HG03469 (cell line): ENCODE results near the gene RTKN2.

Experiments used
- ATAC-seq: cut with Tn5 transposase; IDR thresholded peaks from one replicate; pipeline ENCODE4 v1.9.1; 2021; ENCODE audit warnings: mild to moderate bottlenecking, moderate library complexity, moderate number of reproducible peaks; ENCODE audit not compliant: unreplicated experiment

Gene RTKN2

GRCh38 chr10:62230344-62231121 is 38.1 kb downstream of the RTKN2 start:
- ATAC-seq: no peak

- ATAC-seq: no peak
Observed at GRCh38 chr10:62225362-62225761, 43.3 kb downstream of the RTKN2 start.

DNA sequence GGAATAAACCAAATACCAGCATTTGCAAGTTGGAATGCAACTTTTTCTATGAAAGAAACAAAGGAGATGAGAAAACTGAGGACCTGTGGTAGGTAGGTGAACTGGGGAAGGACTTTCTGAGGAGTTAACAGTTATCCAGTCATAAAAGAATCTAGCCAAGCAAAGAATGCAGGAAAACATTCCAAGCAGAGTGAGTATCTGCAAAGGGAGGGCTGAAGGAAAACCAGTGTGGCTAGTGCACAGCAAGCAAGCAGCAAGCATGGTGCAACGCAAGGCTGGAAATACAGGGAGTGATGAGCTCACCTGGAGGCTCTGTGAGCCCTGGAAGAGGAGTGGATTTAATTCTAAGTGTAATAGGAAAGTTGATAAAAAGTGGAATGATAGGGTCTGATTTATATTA is 44.0 kb downstream of the RTKN2 start:
- ATAC-seq: no peak

GRCh38 chr10:62217683-62218082 is 51.0 kb downstream of the RTKN2 start:
- ATAC-seq: no peak

DNA sequence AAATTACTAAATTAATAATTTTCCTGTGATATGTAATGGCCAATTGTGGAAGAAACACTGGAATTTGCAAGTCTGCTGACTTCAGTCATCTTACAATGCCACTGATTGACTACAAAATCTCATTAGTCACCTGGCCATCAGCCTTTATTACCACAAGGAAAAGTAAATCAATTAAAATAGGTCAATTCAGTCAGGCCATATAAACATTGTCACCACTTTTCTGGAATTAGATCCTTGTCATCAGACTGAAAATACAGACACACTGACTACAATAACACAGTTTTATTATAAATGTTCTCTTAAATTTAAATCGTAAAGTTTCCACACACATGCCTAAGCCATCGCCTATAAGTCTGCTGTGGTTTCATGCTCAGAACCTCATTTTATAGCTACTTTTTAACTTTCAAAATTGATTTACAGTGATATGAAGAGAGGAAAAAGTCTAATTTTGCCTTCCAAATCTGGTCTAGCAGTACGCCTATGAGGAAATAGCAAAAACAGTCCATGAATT is 54.2 kb downstream of the RTKN2 start:
- no peak for ATAC-seq

DNA sequence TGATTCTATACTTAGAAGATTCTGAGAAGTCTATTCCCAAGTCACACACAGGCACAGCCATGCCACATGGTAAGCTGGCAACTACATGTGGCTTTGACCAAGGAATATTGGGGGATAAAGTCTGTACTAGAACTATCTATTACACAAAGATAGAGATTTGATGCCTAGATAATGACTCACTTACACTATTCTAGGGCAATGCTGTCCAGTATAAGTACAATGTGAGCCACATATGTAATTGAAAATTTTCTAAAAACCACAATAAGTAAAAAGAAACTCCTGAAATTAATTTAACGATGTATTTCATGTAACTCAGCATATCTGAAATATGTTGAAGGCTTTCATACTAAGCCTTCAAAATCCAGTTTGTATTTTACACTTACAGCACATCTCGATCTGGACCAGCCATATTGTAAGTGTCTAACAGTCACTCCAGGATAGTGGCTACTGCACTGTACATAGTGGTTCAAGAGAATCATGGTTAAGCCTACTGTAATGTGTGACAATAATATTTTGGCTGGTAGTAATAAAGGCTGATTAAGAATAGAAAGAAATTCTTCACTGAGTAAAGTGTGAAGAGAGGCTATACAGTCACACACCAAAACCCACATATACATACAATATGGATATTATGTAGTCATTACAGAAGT is 62.8 kb downstream of the RTKN2 start:
- ATAC-seq: no peak

DNA sequence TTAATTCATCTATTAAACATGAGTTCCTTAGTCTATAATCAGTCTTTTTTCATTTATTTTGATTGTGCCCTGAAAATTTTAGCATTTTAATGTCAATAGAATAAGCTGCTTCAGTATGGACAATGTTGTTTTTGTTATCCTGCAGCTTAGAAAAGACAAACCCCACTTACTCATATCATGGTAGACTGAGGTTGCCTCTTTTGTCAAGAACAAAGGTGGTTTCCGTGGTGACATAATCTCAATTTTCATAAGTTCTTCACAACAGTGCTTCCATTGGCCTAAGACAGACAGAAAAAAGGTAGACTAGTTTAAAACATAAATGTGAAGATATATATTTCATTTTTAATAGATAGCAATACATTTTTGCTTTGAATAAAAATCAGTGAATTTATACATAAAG is 69.1 kb downstream of the RTKN2 start:
- no peak for ATAC-seq

- no peak for ATAC-seq
Observed at GRCh38 chr10:62196528-62196927, 72.1 kb downstream of the RTKN2 start.

DNA sequence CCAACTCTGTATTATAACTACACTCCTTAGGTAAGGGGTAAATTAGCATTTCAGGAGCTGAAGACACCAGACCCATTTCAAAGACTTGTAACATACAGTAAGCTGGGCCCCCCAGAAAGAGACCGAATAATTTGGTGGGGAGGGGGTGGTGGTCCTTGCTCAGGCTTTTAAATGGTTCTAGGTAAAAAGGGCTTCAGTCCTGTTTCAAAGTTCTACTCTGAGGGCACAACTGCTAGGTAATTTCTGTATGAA is 73.0 kb downstream of the RTKN2 start:
- ATAC-seq: no peak

DNA sequence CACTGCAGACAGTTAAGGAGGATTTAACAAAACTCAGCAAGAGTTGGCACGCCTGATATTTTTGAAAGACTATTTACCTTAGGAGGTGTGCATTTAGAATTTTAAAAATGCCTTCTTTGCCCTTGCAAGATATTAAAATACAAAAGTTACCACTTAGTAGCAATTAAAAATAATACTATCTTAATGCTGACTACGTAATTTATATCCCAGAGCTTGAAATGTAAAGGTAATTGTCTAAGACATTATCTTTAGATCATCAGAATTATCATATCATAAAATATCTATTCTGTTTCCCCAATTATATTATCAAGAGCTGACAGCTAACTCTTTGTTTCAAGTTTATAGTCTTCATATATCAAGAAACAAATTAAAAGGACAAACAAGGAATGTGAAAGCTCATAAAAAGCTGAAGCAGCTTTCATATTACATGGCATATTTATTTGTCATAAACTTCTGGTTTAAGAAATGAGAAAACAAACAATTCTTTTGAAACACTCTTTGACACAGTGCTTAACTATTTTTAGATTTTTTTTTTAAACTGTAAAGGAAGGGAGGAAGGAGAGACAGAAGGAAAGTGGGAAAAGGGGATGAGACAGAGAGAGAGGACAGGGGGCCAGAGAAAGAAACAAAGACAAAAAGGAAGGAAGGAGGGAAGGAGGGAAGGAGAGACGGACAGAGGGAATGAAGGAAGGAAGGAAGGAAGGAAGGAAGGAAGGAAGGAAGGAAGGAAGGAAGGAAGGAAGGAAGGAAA is 73.5 kb downstream of the RTKN2 start:
- no peak for ATAC-seq

- ATAC-seq: no peak
Observed at GRCh38 chr10:62193479-62193878, 75.2 kb downstream of the RTKN2 start.

GRCh38 chr10:62189131-62189530 is 79.5 kb downstream of the RTKN2 start:
- no peak for ATAC-seq

- ATAC-seq: no peak
Observed at GRCh38 chr10:62188021-62188616, 80.5 kb downstream of the RTKN2 start.

DNA sequence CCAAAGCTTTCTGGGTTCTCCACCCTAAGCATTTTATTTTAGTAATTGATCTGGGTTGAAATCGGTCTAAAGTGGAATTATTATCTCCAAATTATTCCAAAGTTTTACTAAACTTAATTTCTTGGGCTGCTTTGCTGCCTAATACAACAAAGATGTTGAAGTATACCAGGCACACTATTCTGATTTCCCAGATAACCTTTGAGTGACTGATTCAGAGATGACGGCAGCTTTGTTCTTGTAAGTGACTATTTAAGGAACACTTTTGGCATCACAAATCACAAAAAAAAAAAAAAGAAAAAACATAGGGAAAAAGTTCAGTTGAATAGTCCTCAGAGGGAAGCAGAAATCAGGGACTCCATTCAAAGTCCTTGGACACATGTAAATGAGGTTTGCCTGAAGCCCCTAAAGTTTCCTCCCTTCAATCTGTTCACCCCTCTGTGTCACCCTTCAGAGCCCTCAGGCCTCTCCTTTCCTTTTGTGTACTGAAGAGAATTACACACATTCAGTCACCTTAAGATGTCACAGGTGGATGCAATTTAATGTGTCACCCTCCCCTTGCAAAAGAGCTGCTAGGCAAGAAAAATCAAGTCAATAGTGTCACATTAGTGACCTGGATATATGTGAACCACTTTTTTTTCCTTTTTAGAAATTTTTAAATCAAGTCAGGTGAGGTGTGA is 81.5 kb downstream of the RTKN2 start:
- ATAC-seq: no peak

DNA sequence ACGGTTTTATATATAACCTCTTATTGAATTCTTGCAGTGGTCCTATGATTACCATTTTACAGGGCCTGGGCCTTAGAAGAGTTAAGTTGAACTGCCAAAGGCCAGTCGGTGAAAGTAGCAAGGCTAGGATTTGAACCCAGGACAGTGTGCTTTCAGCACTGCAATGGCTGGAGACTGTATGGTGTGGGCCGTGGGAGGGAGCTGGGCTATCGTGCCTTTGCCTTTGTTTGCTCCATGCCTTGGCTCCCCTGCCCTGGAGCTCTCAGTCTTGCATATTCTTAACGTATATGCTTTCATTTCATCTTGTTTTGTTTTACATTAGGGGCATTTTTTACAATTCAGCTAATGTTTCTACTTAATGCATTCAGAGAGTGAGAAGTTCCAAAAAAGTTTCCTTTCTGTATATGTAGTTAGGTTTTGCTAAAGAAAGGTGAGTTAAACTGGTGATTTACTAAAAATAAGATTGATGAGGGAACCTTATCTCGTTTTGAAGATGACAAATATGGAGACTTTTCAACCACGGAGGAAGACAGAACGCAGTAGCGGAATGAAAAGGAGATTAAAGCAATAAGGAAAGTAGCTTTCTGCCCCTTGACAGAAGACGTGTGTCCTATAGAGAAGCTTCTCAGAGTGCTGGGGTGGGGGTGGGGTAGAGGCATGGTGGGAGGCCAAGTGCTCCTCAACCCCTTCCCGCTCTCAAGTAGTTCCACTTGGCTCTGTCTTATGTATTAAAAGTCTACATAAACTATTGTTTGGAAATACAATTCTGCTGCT is 82.5 kb downstream of the RTKN2 start:
- ATAC-seq: no peak

GRCh38 chr10:62183857-62184795 is 84.5 kb downstream of the RTKN2 start:
- no peak for ATAC-seq

- peak; percentile 83 for ATAC-seq
Observed at GRCh38 chr10:62183442-62183841, 85.2 kb downstream of the RTKN2 start.

- no peak for ATAC-seq
Observed at GRCh38 chr10:62182595-62182994, 86.0 kb downstream of the RTKN2 start.

DNA sequence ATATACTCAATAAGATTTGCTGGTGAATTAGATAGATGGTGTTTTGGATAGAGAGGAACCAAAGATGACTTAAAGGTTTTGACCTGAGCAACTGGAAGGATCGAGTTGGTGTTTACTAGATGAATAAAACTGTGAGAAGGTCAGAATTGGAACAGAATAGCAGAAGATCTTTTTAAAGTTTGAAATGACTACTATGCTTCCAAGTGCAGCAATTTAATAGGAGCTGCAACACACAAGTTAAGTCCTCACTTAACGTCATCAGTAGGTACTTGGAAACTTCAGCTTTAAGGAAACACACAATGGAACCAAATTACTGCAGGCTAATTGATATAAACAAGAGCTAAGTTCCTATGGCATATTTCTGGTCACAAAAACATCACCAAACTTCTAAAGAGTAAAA is 86.5 kb downstream of the RTKN2 start:
- ATAC-seq: no peak
